ENCODE data around the gene AUNIP.
A peak's percentile ranks its signal among the peaks of the same experiment; 100 is the strongest.

AUNIP gene

DNA sequence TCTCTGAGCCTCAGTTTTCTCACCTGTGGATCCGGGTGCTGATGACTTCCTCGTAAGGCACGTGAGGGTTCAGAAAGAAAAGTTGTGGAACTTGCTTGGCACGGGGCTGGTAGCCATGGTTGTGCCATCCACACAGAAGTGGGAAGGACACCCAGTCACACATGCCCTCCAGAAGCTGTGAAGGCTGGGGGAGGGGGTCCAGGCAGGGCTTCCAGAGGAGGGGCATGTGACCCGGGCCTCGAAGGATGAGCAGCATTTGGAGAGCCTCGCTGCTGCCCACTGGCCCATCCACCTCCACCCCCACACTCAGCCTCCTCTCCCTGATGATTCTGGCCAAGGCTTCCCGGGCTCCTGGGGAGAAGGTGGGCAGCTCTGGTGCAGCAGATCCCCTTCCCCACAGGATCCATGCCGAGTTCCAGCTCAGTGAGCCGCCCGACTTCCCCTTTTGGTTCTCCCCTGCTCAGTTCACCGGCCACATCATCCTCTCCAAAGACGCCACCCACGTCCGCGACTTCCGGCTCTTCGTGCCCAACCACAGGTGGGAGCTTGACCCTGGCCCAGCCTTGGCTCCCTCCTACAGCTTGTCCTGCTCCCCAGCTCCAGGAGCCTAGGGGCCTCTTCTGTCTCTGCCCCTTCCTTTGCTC, 49.9 kb downstream of the AUNIP start:
- Mint-ChIP-seq H3K27ac (peak overlapping the region; percentile 89), H3K4me3 (peak overlapping the region; percentile 17 to 66), H3K9me3 (no peaks in the 10 kb centered on the region), H3K4me1 (peaks cover 28 to 38% of the 10 kb centered on the region in 2 donors), H3K36me3 (peaks cover 9 to 20% of the 10 kb centered on the region in 2 donors), H3K27me3 (no peaks in the 10 kb centered on the region)
- ATAC-seq (replicated peaks), result peak; percentile 47 to 54
- peak; percentile 40 for DNase-seq

DNA sequence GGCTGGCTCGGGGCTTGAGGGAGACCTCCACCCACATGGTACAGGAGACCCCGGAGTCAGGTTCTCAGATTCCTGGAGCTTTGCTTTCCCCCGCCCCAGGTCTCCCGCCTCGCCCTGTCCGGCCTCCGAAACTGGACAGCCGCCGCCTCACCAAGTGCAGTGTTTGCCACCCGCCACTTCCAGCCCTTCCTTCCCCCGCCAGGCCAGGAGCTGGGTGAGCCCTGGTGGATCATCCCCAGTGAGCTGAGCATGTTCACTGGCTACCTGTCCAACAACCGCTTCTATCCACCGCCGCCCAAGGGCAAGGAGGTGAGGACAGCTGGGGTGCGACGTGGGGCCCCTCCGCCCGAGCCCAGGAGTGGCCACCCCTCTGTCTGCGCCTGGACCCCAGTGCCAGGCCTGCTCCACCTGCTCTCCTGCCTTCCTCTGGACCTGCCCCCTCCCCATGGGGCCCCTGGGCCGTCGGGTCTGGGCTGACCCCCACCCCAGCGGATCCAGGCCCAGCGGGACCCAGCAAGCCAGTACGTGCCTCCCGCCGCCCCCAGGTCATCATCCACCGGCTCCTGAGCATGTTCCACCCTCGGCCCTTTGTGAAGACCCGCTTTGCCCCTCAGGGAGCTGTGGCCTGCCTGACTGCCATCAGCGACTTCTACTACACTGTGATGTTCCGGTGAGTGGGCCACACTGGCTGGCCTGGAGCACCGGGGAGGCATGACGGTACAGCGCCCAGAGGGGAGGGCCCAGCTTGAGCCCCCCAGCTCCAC, 50.6 kb downstream of the AUNIP start:
- Mint-ChIP-seq H3K27me3 (no peaks in the 10 kb centered on the region), H3K27ac (no peak overlapping the region), H3K36me3 (peaks cover 9 to 20% of the 10 kb centered on the region in 2 donors), H3K4me1 (peaks cover 28 to 42% of the 10 kb centered on the region in 2 donors), H3K9me3 (no peaks in the 10 kb centered on the region), H3K4me3 (no peak overlapping the region)
- DNase-seq (no peak), ATAC-seq (replicated peaks) (no peak)

DNA sequence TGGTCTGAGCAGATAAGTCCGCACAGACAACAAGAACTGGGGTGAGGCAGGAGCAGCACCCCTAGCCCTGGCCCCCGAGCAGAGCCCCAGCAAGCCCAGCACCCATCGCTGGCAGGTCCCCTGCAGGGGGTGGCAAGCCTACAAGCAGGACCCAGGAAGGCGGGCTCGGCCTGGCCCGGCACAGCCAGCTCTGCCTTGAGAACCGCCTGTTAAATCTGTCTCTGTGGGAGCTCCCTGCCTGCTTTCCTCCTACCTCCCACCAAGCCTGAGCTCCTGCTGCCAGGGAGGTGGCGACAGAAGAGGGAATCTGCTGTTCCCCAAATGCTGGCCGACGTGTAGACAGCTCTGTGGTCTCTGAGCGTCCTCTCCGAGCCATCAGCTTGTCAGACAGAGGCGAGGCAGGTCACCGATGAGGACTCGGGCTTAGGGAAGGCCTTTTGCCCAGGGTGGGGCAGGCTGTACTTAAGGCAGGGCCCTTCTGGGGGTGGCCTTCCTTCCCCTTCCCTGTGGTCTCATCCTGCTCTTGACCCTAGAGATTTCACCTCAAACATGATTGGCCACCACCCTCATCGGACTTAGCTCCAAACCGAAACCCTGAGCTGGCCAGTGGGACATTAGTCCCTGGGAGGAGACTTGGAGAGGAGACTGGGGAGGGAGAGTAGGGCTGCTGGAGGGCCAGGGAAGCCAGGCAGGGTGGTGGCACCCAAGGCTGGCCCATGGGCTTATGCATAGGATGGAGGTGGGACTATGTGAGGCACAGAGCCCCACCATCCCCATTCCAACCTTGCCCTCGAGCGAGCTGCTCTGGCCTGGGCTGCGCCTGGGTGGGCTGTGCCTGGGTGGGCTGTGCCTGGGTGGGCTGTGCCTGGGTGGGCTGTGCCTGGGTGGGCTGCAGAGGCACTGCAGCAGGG, 51.5 kb downstream of the AUNIP start:
- Mint-ChIP-seq H3K27ac (no peak overlapping the region), H3K4me1 (peaks cover 33 to 47% of the 10 kb centered on the region in 2 donors), H3K9me3 (no peaks in the 10 kb centered on the region), H3K36me3 (peaks cover 9 to 20% of the 10 kb centered on the region in 2 donors), H3K27me3 (no peaks in the 10 kb centered on the region), H3K4me3 (no peak overlapping the region)
- ATAC-seq (replicated peaks) (no peak), DNase-seq (no peak)

DNA sequence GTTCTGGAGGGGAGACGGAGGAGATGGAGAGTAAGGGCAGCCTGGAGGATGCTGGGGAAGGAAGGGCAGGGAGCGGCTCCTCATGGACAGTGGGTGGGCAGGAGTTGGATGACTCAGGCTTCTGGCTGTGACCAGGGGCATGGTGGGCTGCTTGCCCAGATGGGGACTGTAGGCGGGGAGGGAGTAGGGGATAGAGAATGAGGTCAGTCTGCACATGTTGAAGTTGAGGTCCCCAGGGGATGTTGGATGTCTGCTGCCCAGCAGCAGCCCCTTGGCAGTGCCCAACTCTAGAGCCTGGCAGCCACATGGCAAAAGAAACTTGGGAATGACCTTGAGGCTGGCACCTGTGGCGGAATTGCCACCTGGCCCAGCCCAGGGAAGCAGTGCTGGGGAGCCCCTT, 52.8 kb downstream of the AUNIP start:
- H3K4me1 Mint-ChIP-seq, result peaks cover 36 to 49% of the 10 kb centered on the region in 2 donors
- H3K9me3 Mint-ChIP-seq, result no peaks in the 10 kb centered on the region

DNA sequence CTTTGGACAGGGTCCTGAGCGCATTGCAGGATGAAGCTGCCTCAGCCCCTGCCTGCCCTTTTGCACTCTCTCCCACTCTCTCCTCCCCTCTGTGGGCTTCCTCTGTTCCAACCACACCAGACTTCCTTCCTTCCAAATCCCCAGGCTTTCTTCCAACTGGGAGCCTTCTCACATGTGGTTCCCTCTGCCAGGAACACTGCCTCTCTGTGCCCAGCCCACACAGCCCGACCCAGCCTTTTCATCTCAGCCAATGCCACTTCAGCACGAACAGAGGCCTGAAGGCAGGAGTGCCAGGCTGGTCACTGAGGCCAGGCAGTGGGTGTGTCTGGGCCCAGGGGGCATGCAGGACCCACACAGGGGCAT, 53.4 kb downstream of the AUNIP start:
- no peak for DNase-seq
- H3K4me1 Mint-ChIP-seq, result peaks cover 36 to 49% of the 10 kb centered on the region in 2 donors
- H3K9me3 Mint-ChIP-seq, result no peaks in the 10 kb centered on the region
- H3K36me3 Mint-ChIP-seq, result peaks cover 10 to 23% of the 10 kb centered on the region in 2 donors
- no peaks in the 10 kb centered on the region for H3K27me3 Mint-ChIP-seq
- no peak overlapping the region for H3K4me3 Mint-ChIP-seq
- no peak for ATAC-seq (replicated peaks)
- H3K27ac Mint-ChIP-seq, result no peak overlapping the region

More for the DNA sequence above, 52.8 kb downstream of the AUNIP start:
- H3K4me3 Mint-ChIP-seq, result no peak overlapping the region
- H3K27me3 Mint-ChIP-seq, result no peaks in the 10 kb centered on the region
- peaks cover 9 to 20% of the 10 kb centered on the region in 2 donors for H3K36me3 Mint-ChIP-seq
- ATAC-seq (replicated peaks), result no peak
- no peak overlapping the region for H3K27ac Mint-ChIP-seq
- DNase-seq, result no peak

GRCh38 chr1:25804964-25805862, 54.0 kb downstream of the AUNIP start:
- ATAC-seq (replicated peaks) (no peak), DNase-seq (no peak)
- Mint-ChIP-seq H3K4me3 (no peak overlapping the region), H3K36me3 (peaks cover 10 to 24% of the 10 kb centered on the region in 2 donors), H3K27me3 (peaks cover 0 to 4% of the 10 kb centered on the region in 2 donors), H3K4me1 (peaks cover 37 to 48% of the 10 kb centered on the region in 2 donors), H3K9me3 (no peaks in the 10 kb centered on the region), H3K27ac (no peak overlapping the region)

- peaks cover 0 to 4% of the 10 kb centered on the region in 2 donors for H3K27me3 Mint-ChIP-seq
- no peak for DNase-seq
- peaks cover 7 to 18% of the 10 kb centered on the region in 2 donors for H3K36me3 Mint-ChIP-seq
- H3K9me3 Mint-ChIP-seq, result no peaks in the 10 kb centered on the region
- ATAC-seq (replicated peaks), result peak; percentile 41 to 44
- no peak overlapping the region for H3K4me3 Mint-ChIP-seq
- H3K4me1 Mint-ChIP-seq, result peaks cover 33 to 40% of the 10 kb centered on the region in 2 donors
- no peak overlapping the region for H3K27ac Mint-ChIP-seq
Measured at GRCh38 chr1:25804244-25804963, 54.9 kb downstream of the AUNIP start.

DNA sequence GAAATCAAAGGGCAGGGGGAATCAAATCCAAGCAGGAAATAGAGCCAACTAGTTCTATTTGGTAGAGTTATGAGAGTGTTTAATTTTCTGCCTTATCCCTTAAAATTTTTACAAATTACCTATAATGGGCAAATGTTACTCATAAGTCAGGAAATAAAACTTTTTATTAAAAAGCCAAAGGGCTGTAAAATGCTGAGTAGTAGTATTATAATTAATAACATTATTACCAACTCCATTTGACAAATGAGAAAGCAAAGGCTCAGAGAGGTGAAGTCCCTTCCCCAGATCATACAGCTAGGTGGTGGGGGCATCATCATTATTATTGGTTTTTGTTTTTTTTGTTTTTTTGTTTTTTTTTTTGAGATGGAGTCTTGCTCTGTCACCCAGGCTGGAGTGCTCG, 55.9 kb downstream of the AUNIP start:
- no peaks in the 10 kb centered on the region for H3K9me3 Mint-ChIP-seq
- no peak overlapping the region for H3K27ac Mint-ChIP-seq
- H3K4me3 Mint-ChIP-seq, result no peak overlapping the region
- no peak for ATAC-seq (replicated peaks)
- peaks cover 7 to 14% of the 10 kb centered on the region in 2 donors for H3K36me3 Mint-ChIP-seq
- H3K27me3 Mint-ChIP-seq, result peaks cover 0 to 4% of the 10 kb centered on the region in 2 donors
- no peak for DNase-seq
- H3K4me1 Mint-ChIP-seq, result peaks cover 30 to 31% of the 10 kb centered on the region in 2 donors

DNA sequence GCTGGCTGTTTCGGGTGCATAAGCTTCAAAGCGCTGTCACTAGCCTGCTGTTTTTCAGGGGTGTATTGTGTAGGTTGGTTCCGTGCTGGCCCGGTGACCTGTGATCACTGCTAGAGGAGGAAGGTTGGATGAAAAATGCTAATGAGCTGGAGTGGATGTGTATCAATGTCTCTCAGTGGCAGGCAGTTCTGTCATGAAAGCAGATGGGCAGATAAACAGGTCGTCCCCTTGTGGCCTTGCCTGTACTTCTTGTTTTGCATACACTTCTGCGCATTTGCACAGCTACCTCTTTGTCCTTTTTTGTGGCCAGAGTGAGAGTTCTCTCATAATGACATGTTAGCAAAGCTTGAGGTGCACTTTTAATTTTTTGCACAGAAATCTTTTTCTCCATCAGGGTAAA, 56.3 kb downstream of the AUNIP start:
- peaks cover 0 to 4% of the 10 kb centered on the region in 2 donors for H3K27me3 Mint-ChIP-seq
- H3K27ac Mint-ChIP-seq, result no peak overlapping the region
- ATAC-seq (replicated peaks) (peak; percentile 33 to 44), DNase-seq (no peak)
- peaks cover 7 to 14% of the 10 kb centered on the region in 2 donors for H3K36me3 Mint-ChIP-seq
- peaks cover 30 to 32% of the 10 kb centered on the region in 2 donors for H3K4me1 Mint-ChIP-seq
- H3K4me3 Mint-ChIP-seq, result no peak overlapping the region
- H3K9me3 Mint-ChIP-seq, result no peaks in the 10 kb centered on the region

GRCh38 chr1:25800703-25801377, 58.4 kb downstream of the AUNIP start:
- H3K4me1 Mint-ChIP-seq, result peaks cover 38 to 51% of the 10 kb centered on the region in 2 donors
- DNase-seq (no peak), ATAC-seq (replicated peaks) (no peak)
- peak overlapping the region; percentile 78 to 81 for H3K4me3 Mint-ChIP-seq
- peaks cover 3 to 6% of the 10 kb centered on the region in 2 donors for H3K36me3 Mint-ChIP-seq
- peaks cover 0 to 4% of the 10 kb centered on the region in 2 donors for H3K27me3 Mint-ChIP-seq
- no peaks in the 10 kb centered on the region for H3K9me3 Mint-ChIP-seq
- H3K27ac Mint-ChIP-seq, result peak overlapping the region; percentile 31

DNA sequence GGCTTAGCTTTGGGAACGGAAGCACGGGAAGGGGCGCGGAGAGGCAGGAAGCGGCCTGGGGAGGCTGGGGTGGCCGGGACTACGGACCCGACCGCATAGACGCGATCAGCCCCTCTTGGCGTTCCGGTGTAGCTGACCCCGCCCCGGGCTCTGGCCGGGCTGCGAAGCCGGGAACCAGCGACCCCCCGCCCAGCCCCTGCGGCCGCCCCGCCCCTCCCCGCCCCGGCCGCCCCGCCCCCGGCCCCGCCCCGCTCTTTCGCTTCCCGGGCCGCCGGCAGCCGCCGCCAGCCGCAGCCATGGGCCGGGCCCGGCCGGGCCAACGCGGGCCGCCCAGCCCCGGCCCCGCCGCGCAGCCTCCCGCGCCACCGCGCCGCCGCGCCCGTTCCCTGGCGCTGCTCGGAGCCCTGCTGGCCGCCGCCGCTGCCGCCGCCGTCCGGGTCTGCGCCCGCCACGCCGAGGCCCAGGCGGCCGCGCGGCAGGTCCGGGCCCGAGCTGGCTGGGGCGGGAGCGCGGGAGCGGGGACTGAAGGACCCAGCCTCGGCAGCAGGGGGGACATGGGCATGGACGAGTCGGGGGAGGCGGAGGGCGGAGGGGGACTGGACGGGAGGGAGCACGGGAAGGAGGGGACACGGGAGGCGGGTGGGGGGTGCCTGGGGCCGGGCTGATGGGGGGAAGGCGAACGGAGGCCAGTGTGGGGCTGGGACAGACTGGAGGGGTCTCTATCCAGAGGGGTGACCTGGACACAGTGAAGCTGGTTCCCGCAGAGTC, 59.1 kb downstream of the AUNIP start, which contains the start of gene SELENON:
Gene SELENON (plus strand): TSS at position 259 of the 768 bp plus-strand sequence. CDS start 38 bp downstream, at position 297.
- Mint-ChIP-seq H3K9me3 (no peaks in the 10 kb centered on the region), H3K27me3 (peaks cover 0 to 4% of the 10 kb centered on the region in 2 donors), H3K4me3 (peak within 1 kb of the TSS; percentile 78 to 81), H3K27ac (peak within 1 kb of the TSS; percentile 56), H3K36me3 (peaks cover 1 to 4% of the 10 kb centered on the region in 2 donors), H3K4me1 (peaks cover 36 to 48% of the 10 kb centered on the region in 2 donors)
- DNase-seq, result no peak
- ATAC-seq (replicated peaks), result peak; percentile 48 to 53

Measured in stimulated activated naive B cell treated with anti-CD40 and anti-IgM and Interleukin-4, amounts not matched to agents 10 μg/mL and 1 μg/mL and 100 μg/mL, for 72 hours (primary cell).